GM23338 (cell line): ENCODE data around the gene RPN1. TPM values are rescaled to one million over a fixed set of nuclear protein-coding genes. Genes with fewer than 3 reads are reported as not detected.

Experiments used
- ATAC-seq: fragments of 200-7000 bp; cut with Tn5 transposase; 3 replicates; pipeline ENCODE4 v1.9.1; 2020
- DNase-seq: peaks from one replicate; pipeline ENCODE4 v3.0.0-alpha.2; 2015; ENCODE audit warnings: low spot score
- H2AFZ ChIP-seq: fragments of 200-600 bp; sonication (generic); 2 replicates; pipeline ENCODE4 v1.8.0; 2016; ENCODE audit warnings: antibody characterized with exemption, mild to moderate bottlenecking, moderate library complexity
- H3F3A ChIP-seq: fragments of 200-600 bp; sonication (generic); replicated peaks from 2 replicates; pipeline ENCODE4 v1.8.0; 2017; ENCODE audit warnings: antibody characterized with exemption, mixed run types, low read depth
- H3K27ac ChIP-seq: fragments of 200-600 bp; sonication (generic); 2 replicates; pipeline ENCODE4 v1.6.1; 2016; ENCODE audit warnings: low read depth
- H3K27me3 ChIP-seq: fragments of 200-600 bp; sonication (generic); 2 replicates; pipeline ENCODE4 v1.8.0; 2016; ENCODE audit warnings: mild to moderate bottlenecking, mixed run types, moderate library complexity; ENCODE audit not compliant: insufficient read depth
- H3K36me3 ChIP-seq: fragments of 200-600 bp; sonication (generic); 2 replicates; pipeline ENCODE4 v1.8.0; 2016; ENCODE audit warnings: mild to moderate bottlenecking; ENCODE audit not compliant: insufficient read depth
- H3K4me1 ChIP-seq: fragments of 200-600 bp; sonication (generic); 2 replicates; pipeline ENCODE4 v1.8.0; 2016; ENCODE audit warnings: mild to moderate bottlenecking, moderate library complexity; ENCODE audit not compliant: insufficient read depth
- H3K4me2 ChIP-seq: fragments of 200-600 bp; sonication (generic); 2 replicates; pipeline ENCODE4 v1.7.1; 2017; ENCODE audit warnings: mixed run types
- H3K4me3 ChIP-seq: fragments of 200-600 bp; sonication (generic); 2 replicates; pipeline ENCODE4 v1.6.1; 2016; ENCODE audit warnings: mixed run types
- H3K79me2 ChIP-seq: fragments of 200-600 bp; sonication (generic); replicated peaks from 2 replicates; pipeline ENCODE4 v1.8.0; 2017; ENCODE audit warnings: mild to moderate bottlenecking; ENCODE audit not compliant: insufficient read depth
- H3K9me2 ChIP-seq: fragments of 200-600 bp; sonication (generic); 2 replicates; pipeline ENCODE4 v1.8.0; 2017; ENCODE audit not compliant: insufficient read depth
- H4K20me1 ChIP-seq: fragments of 200-600 bp; sonication (generic); replicated peaks from 2 replicates; pipeline ENCODE4 v1.8.0; 2017; ENCODE audit warnings: mild to moderate bottlenecking; ENCODE audit not compliant: insufficient read depth
- H3K27ac Mint-ChIP-seq: 2 replicates; pipeline ENCODE4 v1.8.0; 2020; ENCODE audit warnings: inconsistent platforms, mild to moderate bottlenecking, moderate library complexity, mixed read lengths
- H3K27me3 Mint-ChIP-seq: 3 replicates; pipeline ENCODE4 v1.8.0; 2022; ENCODE audit warnings: low read depth, mild to moderate bottlenecking, moderate library complexity, mixed read lengths, inconsistent platforms; ENCODE audit not compliant: insufficient read depth, poor library complexity
- H3K36me3 Mint-ChIP-seq: 3 replicates; pipeline ENCODE4 v1.8.0; 2021; ENCODE audit warnings: low read depth, mild to moderate bottlenecking, inconsistent platforms, moderate library complexity, mixed read lengths
- H3K4me1 Mint-ChIP-seq: 3 replicates; pipeline ENCODE4 v1.8.0; 2020; ENCODE audit warnings: mild to moderate bottlenecking, inconsistent platforms, mixed read lengths
- H3K4me3 Mint-ChIP-seq: 3 replicates; pipeline ENCODE4 v1.8.0; 2021; ENCODE audit warnings: moderate library complexity, mild to moderate bottlenecking, inconsistent platforms, mixed read lengths
- H3K9me3 Mint-ChIP-seq: 3 replicates; pipeline ENCODE4 v1.8.0; 2020; ENCODE audit warnings: moderate library complexity, mild to moderate bottlenecking, inconsistent platforms, mixed read lengths
- CREB1 ChIP-seq: fragments of 250-450 bp; sonication (Bioruptor Pico); IDR thresholded peaks from 2 replicates; pipeline ENCODE4 v1.5.0; 2020; ENCODE audit warnings: low read depth, mild to moderate bottlenecking, moderate library complexity
- JUNB ChIP-seq: IDR thresholded peaks from one replicate; pipeline ENCODE4 v1.6.1; 2016; ENCODE audit warnings: antibody characterized with exemption; ENCODE audit not compliant: unreplicated experiment
- POLR2AphosphoS5 ChIP-seq: IDR thresholded peaks from 2 replicates; pipeline ENCODE4 v1.6.1; 2016; ENCODE audit warnings: antibody characterized with exemption, low read depth
- REST ChIP-seq: IDR thresholded peaks from one replicate; pipeline ENCODE4 v1.6.1; 2018; ENCODE audit warnings: antibody characterized with exemption; ENCODE audit not compliant: unreplicated experiment
- STAT1 ChIP-seq: IDR thresholded peaks from one replicate; pipeline ENCODE4 v1.6.1; 2016; ENCODE audit warnings: antibody characterized with exemption; ENCODE audit not compliant: unreplicated experiment
- ZNF114 ChIP-seq: fragments of 250-450 bp; sonication (Bioruptor Pico); IDR thresholded peaks from 2 replicates; pipeline ENCODE4 v1.5.0; 2020; ENCODE audit warnings: mild to moderate bottlenecking, moderate library complexity
- ZNF331 ChIP-seq: fragments of 250-450 bp; sonication (Bioruptor Pico); IDR thresholded peaks from 2 replicates; pipeline ENCODE4 v1.5.0; 2020; ENCODE audit warnings: low read depth, mild to moderate bottlenecking, moderate library complexity
- polyA plus RNA-seq: library from polyadenylated mRNA; unstranded; fragments of >200 nt; fragmentation: Nextera tagmentation; extraction: Ambion mirVana; gene quantifications from 2 replicates; pipeline ENCODE4 v1.2.1, GENCODE V29; 2016
- total RNA-seq: library from RNA; depleted of rRNA; stranded (reverse); fragments of >200 nt; shearing (Covaris generic); gene quantifications from 2 replicates; pipeline ENCODE4 v1.2.3, GENCODE V29; 2014
- TF ChIP-seq, protein P1 (sequence below), 2 experiments: fragments of 200-600 bp in 1 of 2; sonication (generic) in 1 of 2; conservative IDR thresholded peaks; 2 replicates each; pipeline versions ENCODE4 v1.5.1 to v1.6.1; 2016 to 2017; ENCODE audit warnings: antibody characterized with exemption in 2 of 2, low read depth in 2 of 2, mild to moderate bottlenecking in 2 of 2, moderate library complexity in 1 of 2

The RPN1 gene
- total and polyA plus RNA-seq, 2 experiments from 2014 or later, result 111 to 231 TPM

DNA sequence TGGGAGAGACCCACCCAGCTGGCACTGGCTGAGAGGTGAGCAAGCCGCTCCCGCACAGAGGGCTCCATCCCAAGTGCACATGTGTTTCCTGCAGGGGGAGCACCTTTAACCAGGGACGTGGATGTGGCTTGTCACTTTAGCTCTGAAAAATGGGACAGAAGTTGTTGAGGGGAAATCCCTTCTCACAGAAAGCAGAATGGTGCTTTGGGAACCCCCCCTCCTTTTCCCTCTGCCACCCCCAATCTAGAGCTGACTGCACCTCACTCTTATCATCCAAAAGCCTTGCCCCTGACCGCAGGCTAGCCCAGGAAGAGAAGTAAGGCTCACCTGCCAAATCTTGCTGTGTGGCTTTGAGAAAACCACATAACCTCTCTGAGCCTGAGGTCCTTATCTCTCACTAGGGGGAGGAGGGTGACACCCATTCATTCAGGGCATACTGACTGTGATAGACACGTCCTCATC is 77.9 kb downstream of the RPN1 start:
- no peaks in the 10 kb centered on the region for H3K9me2 ChIP-seq
- DNase-seq (peak; percentile 78), ATAC-seq (peak; percentile 73)
- no peaks in the 10 kb centered on the region for H3K36me3 ChIP-seq
- Mint-ChIP-seq H3K4me3 (no peak overlapping the region), H3K27ac (no peak overlapping the region), H3K4me1 (peaks cover 18% of the 10 kb centered on the region), H3K27me3 (peaks cover 15% of the 10 kb centered on the region), H3K9me3 (no peaks in the 10 kb centered on the region), H3K36me3 (no peaks in the 10 kb centered on the region)
- no peaks in the 10 kb centered on the region for H3K27me3 ChIP-seq
- H3K4me2 ChIP-seq, result no peak overlapping the region
- H3K27ac ChIP-seq, result no peak overlapping the region
- H3K4me3 ChIP-seq, result no peak overlapping the region
- H3K79me2 ChIP-seq, result no peaks in the 10 kb centered on the region
- TF ChIP-seq REST, result no peak
- TF ChIP-seq, protein P1, sequence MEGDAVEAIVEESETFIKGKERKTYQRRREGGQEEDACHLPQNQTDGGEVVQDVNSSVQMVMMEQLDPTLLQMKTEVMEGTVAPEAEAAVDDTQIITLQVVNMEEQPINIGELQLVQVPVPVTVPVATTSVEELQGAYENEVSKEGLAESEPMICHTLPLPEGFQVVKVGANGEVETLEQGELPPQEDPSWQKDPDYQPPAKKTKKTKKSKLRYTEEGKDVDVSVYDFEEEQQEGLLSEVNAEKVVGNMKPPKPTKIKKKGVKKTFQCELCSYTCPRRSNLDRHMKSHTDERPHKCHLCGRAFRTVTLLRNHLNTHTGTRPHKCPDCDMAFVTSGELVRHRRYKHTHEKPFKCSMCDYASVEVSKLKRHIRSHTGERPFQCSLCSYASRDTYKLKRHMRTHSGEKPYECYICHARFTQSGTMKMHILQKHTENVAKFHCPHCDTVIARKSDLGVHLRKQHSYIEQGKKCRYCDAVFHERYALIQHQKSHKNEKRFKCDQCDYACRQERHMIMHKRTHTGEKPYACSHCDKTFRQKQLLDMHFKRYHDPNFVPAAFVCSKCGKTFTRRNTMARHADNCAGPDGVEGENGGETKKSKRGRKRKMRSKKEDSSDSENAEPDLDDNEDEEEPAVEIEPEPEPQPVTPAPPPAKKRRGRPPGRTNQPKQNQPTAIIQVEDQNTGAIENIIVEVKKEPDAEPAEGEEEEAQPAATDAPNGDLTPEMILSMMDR (conservative IDR thresholded peaks at IDR 0.05; ENCODE audit: low read depth in 2 of 2), result peak; percentile 62 to 80
- peaks cover 4% of the 10 kb centered on the region; the same call in 1 of the 2 replicates for H3F3A ChIP-seq
- H4K20me1 ChIP-seq, result no peaks in the 10 kb centered on the region
- no peak overlapping the region for H2AFZ ChIP-seq
- H3K4me1 ChIP-seq, result peaks cover 9% of the 10 kb centered on the region; the same call in 1 of the 2 replicates

GRCh38 chr3:128572013-128572412 is 78.6 kb downstream of the RPN1 start:
- Histone ChIP-seq H3K9me2 (no peaks in the 10 kb centered on the region), H3K4me3 (no peak overlapping the region), H3K4me1 (peaks cover 14% of the 10 kb centered on the region; the same call in 1 of the 2 replicates), H3K79me2 (no peaks in the 10 kb centered on the region), H4K20me1 (no peaks in the 10 kb centered on the region), H3K4me2 (no peak overlapping the region), H2AFZ (no peak overlapping the region), H3K36me3 (no peaks in the 10 kb centered on the region), H3F3A (peaks cover 4% of the 10 kb centered on the region; the same call in 1 of the 2 replicates), H3K27me3 (no peaks in the 10 kb centered on the region), H3K27ac (no peak overlapping the region)
- Mint-ChIP-seq H3K4me3 (no peak overlapping the region), H3K36me3 (no peaks in the 10 kb centered on the region), H3K4me1 (peaks cover 16% of the 10 kb centered on the region), H3K27me3 (peaks cover 16% of the 10 kb centered on the region), H3K27ac (no peak overlapping the region), H3K9me3 (no peaks in the 10 kb centered on the region)
- no peak for DNase-seq
- ATAC-seq, result no peak
- TF ChIP-seq JUNB (no peak), POLR2AphosphoS5 (no peak), ZNF114 (no peak), STAT1 (no peak), ZNF331 (no peak), CREB1 (CRISPR knock-in tag) (no peak), REST (no peak)
